GM10266 (cell line): ENCODE data around the gene MCIDAS.

Experiments
- DNase-seq: peaks from one replicate; pipeline ENCODE4 v3.0.0; 2012; ENCODE audit errors: extremely low spot score
- CTCF ChIP-seq: IDR thresholded peaks from 2 replicates; pipeline ENCODE4 v1.5.1; 2012; ENCODE audit warnings: mild to moderate bottlenecking, low read depth; ENCODE audit not compliant: control insufficient read depth, insufficient read depth; ENCODE audit errors: missing control alignments

MCIDAS gene

GRCh38 chr5:55236800-55237199 lies 9.7 kb upstream of the MCIDAS start:
- no peak for DNase-seq
- TF ChIP-seq CTCF = no peak

- peak; percentile 20 for DNase-seq
Measured at GRCh38 chr5:55234121-55234700, 7.1 kb upstream of the MCIDAS start.

GRCh38 chr5:55232985-55233928 lies 6.1 kb upstream of the MCIDAS start, which contains the start of gene CCNO:
Gene CCNO, minus strand, starts transcription at chr5:55233608. Its CDS starts 85 bp downstream, at chr5:55233523.
- TF ChIP-seq CTCF = no peak
- peak; percentile 67 for DNase-seq

More at GRCh38 chr5:55234121-55234700, 7.1 kb upstream of the MCIDAS start:
- no peak for TF ChIP-seq CTCF

GRCh38 chr5:55232271-55232984 lies 5.3 kb upstream of the MCIDAS start:
- no peak for TF ChIP-seq CTCF

GRCh38 chr5:55231919-55232270 lies 4.8 kb upstream of the MCIDAS start:
- no peak for DNase-seq
- TF ChIP-seq CTCF = no peak

More at GRCh38 chr5:55232271-55232984, 5.3 kb upstream of the MCIDAS start:
- DNase-seq = peak; percentile 23

GRCh38 chr5:55231029-55231918 lies 4.2 kb upstream of the MCIDAS start:
- DNase-seq = peak; percentile 43
- TF ChIP-seq CTCF = no peak
